Urinary bladder (tissue), 4 donors: ENCODE data around the gene SOCS2. TPM values are rescaled to one million over a fixed set of nuclear protein-coding genes. Genes with fewer than 3 reads are reported as not detected.

ENCODE experiments used
- DNase-seq: peaks from one replicate; pipeline ENCODE4 v3.0.0-alpha.2; 2015; ENCODE audit errors: extremely low spot score
- H3K27ac ChIP-seq: one replicate; pipeline ENCODE4 v1.5.1; 2013; ENCODE audit warnings: low read depth, mild to moderate bottlenecking, moderate library complexity
- H3K36me3 ChIP-seq: one replicate; pipeline ENCODE4 v1.6.1; 2013; ENCODE audit warnings: mild to moderate bottlenecking, moderate library complexity; ENCODE audit not compliant: insufficient read depth
- H3K4me1 ChIP-seq: one replicate; pipeline ENCODE4 v1.6.1; 2013; ENCODE audit warnings: mild to moderate bottlenecking, moderate library complexity; ENCODE audit not compliant: insufficient read depth
- H3K4me3 ChIP-seq: one replicate; pipeline ENCODE4 v1.5.1; 2013; ENCODE audit warnings: low read depth, low read length
- WGBS: extraction: QIAGEN DNeasy Blood & Tissue Kit; methylation state at CpG from one replicate; pipeline ENCODE4 v1.1.7; 2013; 5-methylcytosine and 5-hydroxymethylcytosine counted together
- polyA plus RNA-seq: library from polyadenylated mRNA; stranded (reverse); fragments of 200-250 nt; gene quantifications from one replicate; pipeline ENCODE4 v1.2.3, GENCODE V29; 2013
- total RNA-seq: library from RNA; depleted of rRNA; stranded (reverse); fragments of >200 nt; gene quantifications from one replicate; pipeline ENCODE4 v1.2.3, GENCODE V29; 2014
- donor health status: healthy with polysubstance abuse.
- donor health status: healthy.

SOCS2 gene
- total and polyA plus RNA-seq, 2 donors, result 57.7 to 67.9 TPM

DNA sequence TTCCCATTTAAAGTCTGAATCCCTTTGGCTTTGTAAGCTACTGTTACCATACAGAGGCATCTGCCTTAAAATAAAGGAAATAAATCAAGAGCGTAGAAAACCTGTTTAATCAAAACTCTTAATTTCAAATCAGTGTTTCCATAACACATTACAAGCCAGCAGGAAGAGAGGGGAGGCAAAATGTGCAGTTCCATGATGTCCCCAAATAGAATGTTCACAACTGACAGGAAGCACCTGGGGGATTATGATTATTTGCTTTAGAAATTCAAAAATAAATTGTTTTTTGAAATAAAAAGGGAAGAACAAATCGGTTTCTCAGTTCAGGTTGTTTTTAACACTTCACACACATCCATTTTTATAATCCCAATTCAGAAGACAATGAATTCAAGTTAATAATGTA lies 21.4 kb downstream of the SOCS2 start:
- no peak overlapping the region for H3K4me3 ChIP-seq
- WGBS, result 75% methylated on average over 2 of the region's 2 CpGs
- no peak for DNase-seq
- H3K4me1 ChIP-seq, result no peaks in the 10 kb centered on the region
- H3K27ac ChIP-seq, result peak overlapping the region; percentile 10
- H3K36me3 ChIP-seq, result no peaks in the 10 kb centered on the region

- H3K4me3 ChIP-seq, result no peak overlapping the region
- DNase-seq, result no peak
- H3K4me1 ChIP-seq, result no peaks in the 10 kb centered on the region
- 52% methylated on average over 6 of the region's 6 CpGs for WGBS
- H3K36me3 ChIP-seq, result no peaks in the 10 kb centered on the region
- H3K27ac ChIP-seq, result peak overlapping the region; percentile 38
Observed at GRCh38 chr12:93594766-93595311, 22.4 kb downstream of the SOCS2 start.

- 65% methylated on average over 3 of the region's 3 CpGs for WGBS
- H3K27ac ChIP-seq, result peak overlapping the region; percentile 38
Observed at GRCh38 chr12:93595351-93595750, 22.9 kb downstream of the SOCS2 start.

GRCh38 chr12:93597608-93598007 lies 25.1 kb downstream of the SOCS2 start:
- no peak overlapping the region for H3K27ac ChIP-seq
- 92% methylated on average over 2 of the region's 2 CpGs for WGBS
- peaks cover under 1% of the 10 kb centered on the region for H3K4me1 ChIP-seq

More at GRCh38 chr12:93595351-93595750, 22.9 kb downstream of the SOCS2 start:
- Histone ChIP-seq H3K4me1 (no peaks in the 10 kb centered on the region), H3K4me3 (no peak overlapping the region), H3K36me3 (no peaks in the 10 kb centered on the region)
- DNase-seq, result no peak

DNA sequence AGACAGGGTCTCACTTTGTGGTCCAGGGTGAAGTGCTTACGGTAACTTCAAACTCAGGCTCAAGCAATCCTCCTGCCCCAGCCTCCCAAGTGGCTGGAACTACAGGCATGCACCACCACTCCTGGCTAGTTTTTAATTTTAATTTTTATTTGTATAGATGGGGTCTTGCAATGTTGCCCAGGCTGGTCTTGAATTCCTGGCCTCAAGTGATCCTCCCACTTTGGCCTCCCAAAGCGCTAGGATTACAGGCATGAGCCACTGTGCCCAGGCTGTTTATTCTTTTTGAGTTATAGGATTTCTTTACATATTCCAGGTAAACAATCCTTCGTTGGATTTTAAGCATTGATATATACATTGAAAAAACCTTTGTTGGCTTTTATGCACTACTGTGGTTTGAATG lies 26.7 kb downstream of the SOCS2 start:
- H3K27ac ChIP-seq, result no peak overlapping the region
- H3K4me1 ChIP-seq, result peaks cover 5% of the 10 kb centered on the region
- WGBS, result 87% methylated on average over 3 of the region's 3 CpGs
- no peak overlapping the region for H3K4me3 ChIP-seq
- H3K36me3 ChIP-seq, result no peaks in the 10 kb centered on the region
- no peak for DNase-seq

More at GRCh38 chr12:93597608-93598007, 25.1 kb downstream of the SOCS2 start:
- no peak for DNase-seq
- no peak overlapping the region for H3K4me3 ChIP-seq
- no peaks in the 10 kb centered on the region for H3K36me3 ChIP-seq

DNA sequence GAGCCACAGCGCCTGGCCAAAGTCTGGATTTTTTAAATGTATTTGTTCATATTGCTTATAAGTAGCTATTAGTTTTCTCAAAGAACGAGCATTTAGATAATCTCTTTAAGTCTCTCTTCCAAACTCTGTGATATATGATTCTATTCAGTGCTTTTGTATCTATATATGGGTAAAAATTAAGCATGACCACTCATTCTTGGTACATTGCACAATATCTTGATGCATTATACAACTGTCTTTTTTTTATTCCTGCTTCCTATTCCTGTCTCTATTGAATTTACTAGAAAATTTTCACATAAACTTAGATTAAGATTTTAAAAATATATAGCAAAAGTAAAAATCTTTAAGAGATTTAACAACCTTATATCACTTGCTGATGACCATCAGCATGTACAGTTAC lies 29.1 kb downstream of the SOCS2 start:
- WGBS, result 90% methylated on average over 2 of the region's 2 CpGs
- Histone ChIP-seq H3K4me1 (peaks cover 5% of the 10 kb centered on the region), H3K36me3 (no peaks in the 10 kb centered on the region), H3K27ac (no peak overlapping the region), H3K4me3 (no peak overlapping the region)
- no peak for DNase-seq

GRCh38 chr12:93602897-93603668 lies 30.6 kb downstream of the SOCS2 start:
- H3K4me1 ChIP-seq, result peaks cover 5% of the 10 kb centered on the region
- H3K27ac ChIP-seq, result peak overlapping the region; percentile 62
- no peaks in the 10 kb centered on the region for H3K36me3 ChIP-seq
- no peak overlapping the region for H3K4me3 ChIP-seq
- DNase-seq, result no peak
- WGBS, result 36% methylated on average over 8 of the region's 8 CpGs

- no peaks in the 10 kb centered on the region for H3K36me3 ChIP-seq
- no peak overlapping the region for H3K4me3 ChIP-seq
- H3K4me1 ChIP-seq, result peaks cover 5% of the 10 kb centered on the region
- no peak for DNase-seq
- WGBS, result 44% methylated on average over 4 of the region's 4 CpGs
- H3K27ac ChIP-seq, result no peak overlapping the region
Observed at GRCh38 chr12:93603762-93604161, 31.3 kb downstream of the SOCS2 start.

- Histone ChIP-seq H3K36me3 (no peaks in the 10 kb centered on the region), H3K4me1 (peaks cover 3% of the 10 kb centered on the region), H3K4me3 (no peak overlapping the region), H3K27ac (no peak overlapping the region)
- DNase-seq, result no peak
- WGBS, result 99% methylated on average over 1 of the region's 1 CpG
Observed at GRCh38 chr12:93608313-93608712, 35.8 kb downstream of the SOCS2 start.

- H3K4me1 ChIP-seq, result no peaks in the 10 kb centered on the region
- 85% methylated on average over 4 of the region's 4 CpGs for WGBS
- DNase-seq, result no peak
- H3K4me3 ChIP-seq, result no peak overlapping the region
- no peaks in the 10 kb centered on the region for H3K36me3 ChIP-seq
- H3K27ac ChIP-seq, result no peak overlapping the region
Observed at GRCh38 chr12:93609281-93610192, 37.1 kb downstream of the SOCS2 start.

- Histone ChIP-seq H3K4me3 (no peak overlapping the region), H3K36me3 (no peaks in the 10 kb centered on the region), H3K4me1 (no peaks in the 10 kb centered on the region), H3K27ac (no peak overlapping the region)
- WGBS, result 61% methylated on average over 4 of the region's 4 CpGs
- no peak for DNase-seq
Observed at GRCh38 chr12:93612776-93613175, 40.3 kb downstream of the SOCS2 start.

DNA sequence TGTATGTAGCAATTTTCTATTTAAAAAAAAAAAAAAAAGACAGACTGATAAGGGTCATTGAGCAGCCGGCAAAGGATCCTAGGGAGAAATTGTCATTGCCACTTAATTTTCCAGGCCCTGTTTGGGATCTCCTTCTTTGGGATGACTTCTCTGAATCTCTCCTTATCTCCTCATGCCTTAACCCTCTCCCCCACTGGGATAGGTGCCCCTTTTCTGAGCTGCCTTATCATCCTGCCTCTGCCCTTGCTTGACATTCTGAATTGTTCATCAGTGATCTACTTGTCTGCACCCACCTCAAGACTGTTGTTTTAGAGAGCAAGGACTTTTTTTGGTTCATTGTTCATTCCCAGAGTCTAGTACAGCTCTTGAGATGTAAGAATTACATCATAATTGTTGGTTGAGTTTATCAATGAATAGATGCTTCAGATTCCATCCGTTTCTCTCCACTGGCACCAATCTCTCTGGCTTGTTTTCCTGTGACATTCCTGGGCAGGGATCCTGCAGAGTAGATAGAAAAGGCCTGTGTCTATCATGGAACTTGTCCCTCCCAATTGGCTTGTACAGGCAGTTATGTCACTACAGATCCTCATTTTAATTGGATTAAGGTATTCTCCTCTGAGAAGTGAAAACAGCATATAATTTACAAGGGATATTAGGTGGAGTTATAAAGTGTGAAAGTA lies 42.6 kb downstream of the SOCS2 start:
- 83% methylated on average over 2 of the region's 2 CpGs for WGBS
- Histone ChIP-seq H3K4me1 (no peaks in the 10 kb centered on the region), H3K27ac (no peak overlapping the region), H3K36me3 (no peaks in the 10 kb centered on the region), H3K4me3 (no peak overlapping the region)
- no peak for DNase-seq

GRCh38 chr12:93616584-93617101 lies 44.2 kb downstream of the SOCS2 start:
- no peak for DNase-seq
- H3K27ac ChIP-seq, result no peak overlapping the region
- 75% methylated on average over 8 of the region's 8 CpGs for WGBS
- no peak overlapping the region for H3K4me3 ChIP-seq
- no peaks in the 10 kb centered on the region for H3K36me3 ChIP-seq
- no peaks in the 10 kb centered on the region for H3K4me1 ChIP-seq
